ENCODE measurements around the gene FMNL3.

DNA sequence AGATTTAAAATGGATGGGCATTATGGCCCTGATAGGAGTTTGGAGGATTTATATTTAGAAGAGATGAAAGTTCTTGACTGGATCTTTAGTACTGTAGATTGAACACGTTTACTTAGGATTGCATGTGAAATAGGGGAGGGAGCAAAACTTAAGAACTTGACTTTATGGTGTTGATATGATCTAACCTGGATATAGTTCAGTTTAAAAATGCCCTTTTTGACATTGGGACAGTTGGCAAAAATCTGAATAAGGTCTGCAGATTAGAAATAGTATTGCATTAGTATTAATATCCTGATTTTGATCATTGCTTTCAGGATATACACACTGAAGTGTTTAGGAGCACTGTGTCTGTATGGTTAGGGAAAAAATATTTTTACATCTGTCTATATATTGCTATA is 43.8 kb upstream of the FMNL3 start:
- TF ChIP-seq, protein P1, sequence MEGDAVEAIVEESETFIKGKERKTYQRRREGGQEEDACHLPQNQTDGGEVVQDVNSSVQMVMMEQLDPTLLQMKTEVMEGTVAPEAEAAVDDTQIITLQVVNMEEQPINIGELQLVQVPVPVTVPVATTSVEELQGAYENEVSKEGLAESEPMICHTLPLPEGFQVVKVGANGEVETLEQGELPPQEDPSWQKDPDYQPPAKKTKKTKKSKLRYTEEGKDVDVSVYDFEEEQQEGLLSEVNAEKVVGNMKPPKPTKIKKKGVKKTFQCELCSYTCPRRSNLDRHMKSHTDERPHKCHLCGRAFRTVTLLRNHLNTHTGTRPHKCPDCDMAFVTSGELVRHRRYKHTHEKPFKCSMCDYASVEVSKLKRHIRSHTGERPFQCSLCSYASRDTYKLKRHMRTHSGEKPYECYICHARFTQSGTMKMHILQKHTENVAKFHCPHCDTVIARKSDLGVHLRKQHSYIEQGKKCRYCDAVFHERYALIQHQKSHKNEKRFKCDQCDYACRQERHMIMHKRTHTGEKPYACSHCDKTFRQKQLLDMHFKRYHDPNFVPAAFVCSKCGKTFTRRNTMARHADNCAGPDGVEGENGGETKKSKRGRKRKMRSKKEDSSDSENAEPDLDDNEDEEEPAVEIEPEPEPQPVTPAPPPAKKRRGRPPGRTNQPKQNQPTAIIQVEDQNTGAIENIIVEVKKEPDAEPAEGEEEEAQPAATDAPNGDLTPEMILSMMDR (IDR thresholded peaks at IDR 0.05; ENCODE audit: insufficient read depth, low read depth, low read length) = no peak
- no peak for TF ChIP-seq EZH2 (IDR thresholded peaks at IDR 0.05; ENCODE audit: insufficient read depth, low read length)

Data from astrocyte (in vitro differentiated cells and primary cell).